ENCODE results near the gene MAP3K21.

Gene MAP3K21

GRCh38 chr1:233379869-233380438 lies 52.4 kb downstream of the MAP3K21 start:
- no peak for TF ChIP-seq EZH2 (optimal IDR thresholded peaks at IDR 0.05; ENCODE audit: low read depth, low read length)
- no peak for TF ChIP-seq CTCF (IDR thresholded peaks at IDR 0.05; ENCODE audit: low read length)
- Histone ChIP-seq H3F3A (ENCODE audit: insufficient read depth, low read length) (no peaks in the 10 kb centered on the region), H3K9ac (ENCODE audit: low read length) (no peak overlapping the region), H3K9me2 (replicated peaks; ENCODE audit: insufficient read depth, low read length) (no peaks in the 10 kb centered on the region), H3K36me3 (replicated peaks; ENCODE audit: insufficient read depth, low read length) (no peaks in the 10 kb centered on the region), H3K9me3 (replicated peaks; ENCODE audit: insufficient read depth, low read length) (no peaks in the 10 kb centered on the region), H3K4me3 (ENCODE audit: low read length) (no peak overlapping the region), H3K4me2 (ENCODE audit: low read depth, low read length) (no peak overlapping the region), H3K79me2 (ENCODE audit: low read length) (no peaks in the 10 kb centered on the region), H2AFZ (ENCODE audit: low read length) (no peak overlapping the region), H3K27ac (ENCODE audit: low read length) (no peak overlapping the region), H3K4me1 (ENCODE audit: low read length) (no peaks in the 10 kb centered on the region), H3K27me3 (replicated peaks; ENCODE audit: insufficient read depth, low read length) (no peaks in the 10 kb centered on the region), H4K20me1 (ENCODE audit: insufficient read depth, low read length) (no peaks in the 10 kb centered on the region)
- DNase-seq: no peak

- no peak for TF ChIP-seq EZH2 (optimal IDR thresholded peaks at IDR 0.05; ENCODE audit: low read depth, low read length)
- no peak for TF ChIP-seq CTCF (IDR thresholded peaks at IDR 0.05; ENCODE audit: low read length)
- TF ChIP-seq EZH2phosphoT487 (IDR thresholded peaks at IDR 0.05; ENCODE audit: low read length): no peak
- Histone ChIP-seq H3K4me2 (ENCODE audit: low read depth, low read length) (no peak overlapping the region), H3K27me3 (replicated peaks; ENCODE audit: insufficient read depth, low read length) (no peaks in the 10 kb centered on the region), H3K9me2 (replicated peaks; ENCODE audit: insufficient read depth, low read length) (no peaks in the 10 kb centered on the region), H3K4me3 (ENCODE audit: low read length) (no peak overlapping the region), H3K79me2 (ENCODE audit: low read length) (no peaks in the 10 kb centered on the region), H3K9me3 (replicated peaks; ENCODE audit: insufficient read depth, low read length) (no peaks in the 10 kb centered on the region), H3K9ac (ENCODE audit: low read length) (no peak overlapping the region), H3K4me1 (ENCODE audit: low read length) (no peaks in the 10 kb centered on the region), H4K20me1 (ENCODE audit: insufficient read depth, low read length) (no peaks in the 10 kb centered on the region), H2AFZ (ENCODE audit: low read length) (no peak overlapping the region), H3K27ac (ENCODE audit: low read length) (no peak overlapping the region), H3F3A (ENCODE audit: insufficient read depth, low read length) (no peaks in the 10 kb centered on the region), H3K36me3 (replicated peaks; ENCODE audit: insufficient read depth, low read length) (no peaks in the 10 kb centered on the region)
- no peak for DNase-seq
Observed at GRCh38 chr1:233381806-233382205, 54.3 kb downstream of the MAP3K21 start.

GRCh38 chr1:233383984-233384383 lies 56.5 kb downstream of the MAP3K21 start:
- TF ChIP-seq CTCF (IDR thresholded peaks at IDR 0.05; ENCODE audit: low read length) (no peak), EZH2 (optimal IDR thresholded peaks at IDR 0.05; ENCODE audit: low read depth, low read length) (no peak), EZH2phosphoT487 (IDR thresholded peaks at IDR 0.05; ENCODE audit: low read length) (no peak)
- Histone ChIP-seq H3F3A (ENCODE audit: insufficient read depth, low read length) (no peaks in the 10 kb centered on the region), H3K4me1 (ENCODE audit: low read length) (no peaks in the 10 kb centered on the region), H2AFZ (ENCODE audit: low read length) (no peak overlapping the region), H3K36me3 (replicated peaks; ENCODE audit: insufficient read depth, low read length) (no peaks in the 10 kb centered on the region), H4K20me1 (ENCODE audit: insufficient read depth, low read length) (no peaks in the 10 kb centered on the region), H3K4me2 (ENCODE audit: low read depth, low read length) (no peak overlapping the region), H3K79me2 (ENCODE audit: low read length) (no peaks in the 10 kb centered on the region), H3K27ac (ENCODE audit: low read length) (no peak overlapping the region), H3K9ac (ENCODE audit: low read length) (no peak overlapping the region), H3K4me3 (ENCODE audit: low read length) (no peak overlapping the region), H3K9me3 (replicated peaks; ENCODE audit: insufficient read depth, low read length) (no peaks in the 10 kb centered on the region), H3K27me3 (replicated peaks; ENCODE audit: insufficient read depth, low read length) (no peaks in the 10 kb centered on the region), H3K9me2 (replicated peaks; ENCODE audit: insufficient read depth, low read length) (no peaks in the 10 kb centered on the region)
- no peak for DNase-seq
